Measurements from ENCODE around the gene U2AF2.

The U2AF2 gene

GRCh38 chr19:55660404-55660803 lies 5.6 kb downstream of the U2AF2 start:
- DNase-seq, result no peak

- no peak for DNase-seq
Measured at GRCh38 chr19:55660991-55661390, 6.2 kb downstream of the U2AF2 start.

GRCh38 chr19:55661826-55662225 lies 7.0 kb downstream of the U2AF2 start:
- no peak for DNase-seq

GRCh38 chr19:55663846-55664536 lies 9.2 kb downstream of the U2AF2 start:
- DNase-seq, result no peak

- DNase-seq, result no peak
Measured at GRCh38 chr19:55666343-55667005, 11.6 kb downstream of the U2AF2 start.

GRCh38 chr19:55667006-55667381 lies 12.2 kb downstream of the U2AF2 start:
- no peak for DNase-seq

- no peak for DNase-seq
Measured at GRCh38 chr19:55667511-55667910, 12.7 kb downstream of the U2AF2 start.

GRCh38 chr19:55667958-55668357 lies 13.1 kb downstream of the U2AF2 start:
- DNase-seq, result no peak

- no peak for DNase-seq
Measured at GRCh38 chr19:55668603-55669348, 13.9 kb downstream of the U2AF2 start.

GRCh38 chr19:55669418-55670279 lies 14.8 kb downstream of the U2AF2 start:
- DNase-seq, result no peak

- DNase-seq, result no peak
Measured at GRCh38 chr19:55670280-55671053, 15.6 kb downstream of the U2AF2 start.

GRCh38 chr19:55671054-55671378 lies 16.2 kb downstream of the U2AF2 start:
- no peak for DNase-seq

GRCh38 chr19:55672418-55672817 lies 17.6 kb downstream of the U2AF2 start:
- DNase-seq, result no peak

- no peak for DNase-seq
Measured at GRCh38 chr19:55673465-55673864, 18.6 kb downstream of the U2AF2 start.

- DNase-seq, result no peak
Measured at GRCh38 chr19:55673889-55674288, 19.1 kb downstream of the U2AF2 start.

- DNase-seq, result no peak
Measured at GRCh38 chr19:55674459-55674840, 19.6 kb downstream of the U2AF2 start.

GRCh38 chr19:55674841-55675660 lies 20.2 kb downstream of the U2AF2 start, which contains the start of gene EPN1:
TSS of gene EPN1 (plus strand) at chr19:55675226. CDS start at chr19:55678628, 3,402 bp downstream.
- DNase-seq, result peak; percentile 99

- DNase-seq, result no peak
Measured at GRCh38 chr19:55675661-55676354, 21.0 kb downstream of the U2AF2 start.

- no peak for DNase-seq
Measured at GRCh38 chr19:55676383-55676782, 21.5 kb downstream of the U2AF2 start.

GRCh38 chr19:55676889-55677505 lies 22.2 kb downstream of the U2AF2 start:
- DNase-seq, result no peak
